Raji (cell line): ENCODE results near the gene GPN1.

Source experiments
- POLR2A ChIP-seq: IDR thresholded peaks from 2 replicates; pipeline ENCODE4 v1.6.1; 2011; ENCODE audit warnings: low read depth, low read length, control low read depth; ENCODE audit not compliant: insufficient read depth

The GPN1 gene

GRCh38 chr2:27628767-27629709 lies at the start of gene GPN1, which contains the start of gene CCDC121:
TSS of gene GPN1 (plus strand) at chr2:27629050. CDS start at chr2:27629059, 9 bp downstream.
TSS of gene CCDC121 (minus strand) at chr2:27629012. CDS start at chr2:27627799, 1,213 bp downstream.
- TF ChIP-seq POLR2A: peak; percentile 93

- TF ChIP-seq POLR2A: no peak
Observed at GRCh38 chr2:27581417-27582128, 47.3 kb upstream of the GPN1 start.

GRCh38 chr2:27582129-27582694 lies 46.6 kb upstream of the GPN1 start:
- TF ChIP-seq POLR2A: no peak

- peak; percentile 89 for TF ChIP-seq POLR2A
Observed at GRCh38 chr2:27582695-27583389, 46.0 kb upstream of the GPN1 start, which contains the start of gene ZNF512. TSS of gene ZNF512 (plus strand) at chr2:27583042. CDS start at chr2:27583113, 71 bp downstream.

- no peak for TF ChIP-seq POLR2A
Observed at GRCh38 chr2:27583390-27583915, 45.4 kb upstream of the GPN1 start.

- no peak for TF ChIP-seq POLR2A
Observed at GRCh38 chr2:27584597-27584996, 44.3 kb upstream of the GPN1 start.

GRCh38 chr2:27587025-27587424 lies 41.8 kb upstream of the GPN1 start:
- no peak for TF ChIP-seq POLR2A

GRCh38 chr2:27588308-27588707 lies 40.5 kb upstream of the GPN1 start:
- TF ChIP-seq POLR2A: no peak

GRCh38 chr2:27591745-27592144 lies 37.1 kb upstream of the GPN1 start:
- no peak for TF ChIP-seq POLR2A

GRCh38 chr2:27593240-27593639 lies 35.6 kb upstream of the GPN1 start:
- no peak for TF ChIP-seq POLR2A

GRCh38 chr2:27596627-27597026 lies 32.2 kb upstream of the GPN1 start:
- TF ChIP-seq POLR2A: no peak

GRCh38 chr2:27606611-27607010 lies 22.2 kb upstream of the GPN1 start:
- TF ChIP-seq POLR2A: no peak

- no peak for TF ChIP-seq POLR2A
Observed at GRCh38 chr2:27613985-27614384, 14.9 kb upstream of the GPN1 start.

- TF ChIP-seq POLR2A: no peak
Observed at GRCh38 chr2:27615316-27615715, 13.5 kb upstream of the GPN1 start.

GRCh38 chr2:27621524-27621923 lies 7.3 kb upstream of the GPN1 start:
- TF ChIP-seq POLR2A: no peak
